H1 (cell line): ENCODE results near the gene TTBK2. TPM values are rescaled to one million over a fixed set of nuclear protein-coding genes. Genes with fewer than 3 reads are reported as not detected.

Experiments used
- CTCF ChIA-PET: fragments of 300-600 bp; sonication (Branson Sonifier 250); formaldehyde crosslinking; loops from one replicate; lab custom pipeline; 2021; ENCODE audit not compliant: partially characterized antibody; lab: Charles Lee
- POLR2A ChIA-PET: fragments of 300-600 bp; sonication (Branson Sonifier 250); formaldehyde crosslinking; loops from one replicate; lab custom pipeline; 2021; ENCODE audit warnings: inconsistent platforms; ENCODE audit not compliant: partially characterized antibody; lab: Charles Lee
- DNase-seq, 2 experiments: peaks; one replicate each; pipeline versions ENCODE4 v3.0.0 to v3.0.0-alpha.2; 2010 to 2022; ENCODE audit warnings: low spot score in 2 of 2, low read depth in 1 of 2, mixed read lengths in 1 of 2
- FAIRE-seq: peaks from 2 replicates; lab custom pipeline; 2011; peaks lifted over from hg19 to GRCh38; lab: Jason Lieb, UNC
- H2AFZ ChIP-seq: 2 replicates; pipeline ENCODE4 v1.8.1; 2012; ENCODE audit warnings: low read length, inconsistent platforms
- H2AK5ac ChIP-seq: 2 replicates; pipeline ENCODE4 v1.6.1; 2013; ENCODE audit warnings: low read depth, low read length
- H2BK120ac ChIP-seq: replicated peaks from 2 replicates; pipeline ENCODE3; 2013; ENCODE audit warnings: low read depth, low read length, inconsistent platforms
- H2BK12ac ChIP-seq: 2 replicates; pipeline ENCODE4 v1.6.1; 2013; ENCODE audit warnings: low read depth, low read length
- H2BK15ac ChIP-seq: 2 replicates; pipeline ENCODE4 v1.6.1; 2013; ENCODE audit warnings: low read length
- H2BK20ac ChIP-seq: 2 replicates; pipeline ENCODE4 v1.6.1; 2013; ENCODE audit warnings: low read length
- H2BK5ac ChIP-seq: 2 replicates; pipeline ENCODE4 v1.6.1; 2013; ENCODE audit warnings: low read depth, low read length
- H3K14ac ChIP-seq: 2 replicates; pipeline ENCODE4 v1.6.1; 2013; ENCODE audit warnings: inconsistent platforms; ENCODE audit not compliant: insufficient read length
- H3K18ac ChIP-seq: 2 replicates; pipeline ENCODE4 v1.6.1; 2013; ENCODE audit warnings: low read length; ENCODE audit errors: extremely low read depth
- H3K23ac ChIP-seq: 2 replicates; pipeline ENCODE4 v1.6.1; 2013; ENCODE audit warnings: inconsistent platforms; ENCODE audit not compliant: insufficient read length
- H3K23me2 ChIP-seq: 2 replicates; pipeline ENCODE4 v1.6.1; 2013; ENCODE audit warnings: low read depth, low read length
- H3K27ac ChIP-seq: 2 replicates; pipeline ENCODE4 v1.6.1; 2011; ENCODE audit warnings: low read depth, low read length, inconsistent platforms
- H3K27me3 ChIP-seq, 4 experiments: replicated peaks in 1 of 4; 1 replicate in 1 of 4; 2 replicates in 3 of 4; pipeline versions ENCODE4 v1.6.1 to v1.8.1; 2011 to 2013; ENCODE audit warnings: low read length in 3 of 4, mild to moderate bottlenecking in 3 of 4, inconsistent platforms in 2 of 4, mixed read lengths in 2 of 4, moderate library complexity in 1 of 4; ENCODE audit not compliant: control insufficient read depth in 3 of 4, insufficient read depth in 3 of 4; ENCODE audit errors: extremely low read depth in 1 of 4
- H3K36me3 ChIP-seq, 4 experiments: 2 replicates each; pipeline versions ENCODE4 v1.6.1 to v1.8.1; 2011 to 2013; ENCODE audit warnings: mild to moderate bottlenecking in 4 of 4, low read length in 3 of 4, moderate library complexity in 2 of 4, control low read depth in 1 of 4, inconsistent platforms in 1 of 4; ENCODE audit not compliant: insufficient read depth in 4 of 4, control insufficient read depth in 2 of 4
- H3K4ac ChIP-seq: replicated peaks from 2 replicates; pipeline ENCODE3; 2013; ENCODE audit warnings: low read length, low read depth, mixed read lengths, inconsistent platforms; ENCODE audit not compliant: insufficient read length
- H3K4me1 ChIP-seq, 4 experiments: replicated peaks in 1 of 4; 1 replicate in 1 of 4; 2 replicates in 3 of 4; pipeline versions ENCODE4 v1.6.1 to v1.8.1; 2011 to 2013; ENCODE audit warnings: low read length in 3 of 4, inconsistent platforms in 2 of 4, mixed read lengths in 1 of 4; ENCODE audit not compliant: insufficient read depth in 4 of 4, control insufficient read depth in 3 of 4
- H3K4me2 ChIP-seq, 2 experiments: 2 replicates each; pipeline versions ENCODE4 v1.6.1 to v1.8.1; 2011 to 2013; ENCODE audit warnings: low read depth in 2 of 2, low read length in 2 of 2, control low read depth in 1 of 2, inconsistent platforms in 1 of 2, mild to moderate bottlenecking in 1 of 2; ENCODE audit not compliant: insufficient read depth in 1 of 2
- H3K4me3 ChIP-seq, 4 experiments: fragments of 200-600, 300-600 bp in 1 of 4; sonication (generic), shearing (Covaris generic), sonication (Bioruptor Twin) in 1 of 4; 2 replicates each; pipeline versions ENCODE4 v1.5.1 to v1.8.1; 2011 to 2016; ENCODE audit warnings: low read length in 4 of 4, low read depth in 3 of 4, control low read depth in 2 of 4, inconsistent platforms in 2 of 4, mild to moderate bottlenecking in 2 of 4, mixed read lengths in 1 of 4, moderate library complexity in 1 of 4; ENCODE audit not compliant: insufficient read depth in 2 of 4; ENCODE audit errors: extremely low read depth in 1 of 4
- H3K56ac ChIP-seq: replicated peaks from 2 replicates; pipeline ENCODE3; 2013; ENCODE audit warnings: low read depth, mild to moderate bottlenecking, mixed read lengths, low read length, inconsistent platforms; ENCODE audit not compliant: insufficient read length
- H3K79me1 ChIP-seq: 2 replicates; pipeline ENCODE4 v1.6.1; 2013; ENCODE audit warnings: low read depth, low read length, control low read depth
- H3K79me2 ChIP-seq, 2 experiments: 2 replicates each; pipeline versions ENCODE4 v1.6.1 to v1.8.1; 2012 to 2013; ENCODE audit warnings: low read length in 2 of 2, mild to moderate bottlenecking in 2 of 2, inconsistent platforms in 1 of 2; ENCODE audit not compliant: insufficient read depth in 2 of 2, control insufficient read depth in 1 of 2
- H3K9ac ChIP-seq, 4 experiments: replicated peaks in 1 of 4; 1 replicate in 1 of 4; 2 replicates in 3 of 4; pipeline versions ENCODE4 v1.6.1 to v1.8.1; 2011 to 2013; ENCODE audit warnings: low read depth in 3 of 4, low read length in 3 of 4, control low read depth in 2 of 4, mild to moderate bottlenecking in 2 of 4, moderate library complexity in 2 of 4, inconsistent platforms in 1 of 4; ENCODE audit errors: extremely low read depth in 1 of 4
- H3K9me3 ChIP-seq, 2 experiments: 2 replicates each; pipeline versions ENCODE4 v1.6.1 to v1.8.1; 2012 to 2013; ENCODE audit warnings: mild to moderate bottlenecking in 2 of 2, moderate library complexity in 2 of 2, control low read depth in 1 of 2, inconsistent platforms in 1 of 2, low read depth in 1 of 2, low read length in 1 of 2, mixed read lengths in 1 of 2; ENCODE audit not compliant: insufficient read depth in 2 of 2
- H4K20me1 ChIP-seq, 2 experiments: replicated peaks in 1 of 2; 2 replicates each; pipeline versions ENCODE3 to v1.8.1; 2011 to 2013; ENCODE audit warnings: inconsistent platforms in 2 of 2, low read length in 2 of 2, mild to moderate bottlenecking in 1 of 2; ENCODE audit not compliant: insufficient read depth in 2 of 2, control insufficient read depth in 1 of 2
- H4K5ac ChIP-seq: 2 replicates; pipeline ENCODE4 v1.6.1; 2013; ENCODE audit warnings: low read length, low read depth, mixed read lengths, inconsistent platforms; ENCODE audit not compliant: insufficient read length
- H4K8ac ChIP-seq: 2 replicates; pipeline ENCODE4 v1.8.0; 2013; ENCODE audit warnings: mild to moderate bottlenecking, moderate library complexity, low read length, inconsistent platforms; ENCODE audit not compliant: insufficient read depth; ENCODE audit errors: extremely low read depth
- H4K91ac ChIP-seq: replicated peaks from 2 replicates; pipeline ENCODE3; 2013; ENCODE audit warnings: low read length, mixed read lengths, inconsistent platforms; ENCODE audit not compliant: insufficient read length
- ATF3 ChIP-seq: IDR thresholded peaks from 2 replicates; pipeline ENCODE4 v1.6.1; 2011; ENCODE audit warnings: low read depth, mild to moderate bottlenecking, low read length; ENCODE audit not compliant: insufficient read depth
- BCL11A ChIP-seq, 2 experiments: IDR thresholded peaks; one replicate each; pipeline ENCODE4 v1.6.1; 2011; ENCODE audit warnings: low read depth in 2 of 2, low read length in 2 of 2, mild to moderate bottlenecking in 2 of 2
- CBX5 ChIP-seq: fragments of 300-800, 300-1000 bp; sonication (generic); IDR thresholded peaks from 2 replicates; pipeline ENCODE4 v1.7.1; 2016; ENCODE audit warnings: antibody characterized with exemption, low read length, low read depth
- CEBPB ChIP-seq: IDR thresholded peaks from 2 replicates; pipeline ENCODE4 v1.6.1; 2012; ENCODE audit warnings: low read depth, low read length
- CHD2 ChIP-seq: IDR thresholded peaks from 2 replicates; pipeline ENCODE4 v1.6.1; 2012; ENCODE audit warnings: low read length, improper control_type of control experiment
- EGR1 ChIP-seq: IDR thresholded peaks from 2 replicates; pipeline ENCODE4 v1.6.1; 2011; ENCODE audit warnings: low read depth, low read length, borderline replicate concordance
- JUN ChIP-seq: IDR thresholded peaks from 2 replicates; pipeline ENCODE4 v1.6.1; 2011; ENCODE audit warnings: low read depth, mild to moderate bottlenecking, improper control_type of control experiment, low read length
- MAFK ChIP-seq: IDR thresholded peaks from 2 replicates; pipeline ENCODE4 v1.6.1; 2012; ENCODE audit warnings: low read depth, mild to moderate bottlenecking, improper control_type of control experiment, low read length
- SP1 ChIP-seq: IDR thresholded peaks from 2 replicates; pipeline ENCODE4 v1.6.1; 2011; ENCODE audit warnings: low read depth, low read length
- TAF1 ChIP-seq: IDR thresholded peaks from 2 replicates; pipeline ENCODE4 v1.6.1; 2011; ENCODE audit warnings: mild to moderate bottlenecking, low read depth, low read length
- WGBS, 2 experiments: shearing (Covaris generic) in 1 of 2; methylation state at CpG; one replicate each; pipeline versions ENCODE4 v1.1.6 to v1.1.7; 2013 to 2015; ENCODE audit warnings: low lambda C conversion rate in 2 of 2, mixed read lengths in 2 of 2, inconsistent platforms in 1 of 2, low coverage in 1 of 2, missing lambda C conversion rate in 1 of 2; ENCODE audit not compliant: insufficient replicate concordance in 2 of 2, insufficient coverage in 1 of 2, insufficient read length in 1 of 2; ENCODE audit errors: extremely low coverage in 1 of 2, missing lambda C conversion rate in 1 of 2; 5-methylcytosine and 5-hydroxymethylcytosine counted together
- polyA plus RNA-seq, 7 experiments: library from polyadenylated mRNA; depleted of rRNA in 3 of 7; stranded (reverse) in 5 of 7; unstranded in 2 of 7; fragments of >200 nt in 5 of 7; fragments of 200-250 nt in 2 of 7; gene quantifications; 1 replicate in 5 of 7; 2 replicates in 1 of 7; 4 replicates in 1 of 7; pipeline versions ENCODE4 v1.2.1 to v1.2.3, GENCODE V29; 2011 to 2013; ENCODE audit warnings: missing spikeins in 2 of 7, mixed read lengths in 2 of 7
- total RNA-seq: library from RNA; stranded (reverse); fragmentation: NEBNext Ultra II Directional; extraction: Animal tissue kit (Norgen Biotek cat#: 25700); gene quantifications from 2 replicates; pipeline ENCODE4 v1.2.1, GENCODE V29; 2021

The TTBK2 gene
- total and polyA plus RNA-seq, 2 of the 8 experiments (the other 6 are each of a cell fraction or from before 2014, with no cell fraction given), result 2.7 to 18.2 TPM

- no peak overlapping the region for H3K56ac ChIP-seq
- FAIRE-seq, result no peak
These were observed 147.7 kb downstream of the TTBK2 start for GRCh38 chr15:42772901-42773300.

More at GRCh38 chr15:42772901-42773300, 147.7 kb downstream of the TTBK2 start:
- Histone ChIP-seq H4K8ac (no peak overlapping the region), H4K20me1 (peaks cover 0 to 4% of the 10 kb centered on the region in 2 experiments), H3K27me3 (no peaks in the 10 kb centered on the region), H3K36me3 (peaks cover 0 to 5% (median 3%) of the 10 kb centered on the region in 4 experiments; a peak in 4 of 8 replicates), H3K27ac (no peak overlapping the region), H2BK12ac (no peak overlapping the region), H2BK20ac (no peak overlapping the region), H3K23ac (no peak overlapping the region), H3K18ac (no peak overlapping the region), H3K4me3 (no peak overlapping the region), H3K4me1 (no peaks in the 10 kb centered on the region), H3K79me1 (no peaks in the 10 kb centered on the region), H2BK120ac (no peak overlapping the region), H2AFZ (no peak overlapping the region), H3K79me2 (no peaks in the 10 kb centered on the region), H2BK5ac (no peak overlapping the region), H4K5ac (no peak overlapping the region), H3K4me2 (no peak overlapping the region), H3K9me3 (no peaks in the 10 kb centered on the region), H3K14ac (no peak overlapping the region), H2BK15ac (no peak overlapping the region), H2AK5ac (no peak overlapping the region), H3K9ac (no peak overlapping the region), H3K4ac (no peak overlapping the region), H3K23me2 (no peaks in the 10 kb centered on the region), H4K91ac (no peak overlapping the region)
- 88% methylated on average over 2 of the region's 2 CpGs; no CpG with 5 or more reads in 1 of the 2 experiments for WGBS, 2 experiments
- ChIA-PET CTCF (interaction anchor here (1.1 kb wide), 1 partner anchor 9 kb away, joined by 3 read pairs; no protein-coding TSS in a partner anchor), POLR2A (interaction anchor here (1.2 kb wide), 1 partner anchor 36 kb away, joined by 5 read pairs; the partner anchor contains the start of gene CDAN1)
- TF ChIP-seq TAF1, result no peak
- no peak for TF ChIP-seq CHD2
- TF ChIP-seq SP1, result no peak
- TF ChIP-seq EGR1, result no peak
- TF ChIP-seq ATF3, result no peak
- no peak for TF ChIP-seq CEBPB
- no peak for TF ChIP-seq BCL11A (IDR thresholded peaks at IDR 0.05; ENCODE audit: low read depth in 2 of 2, low read length in 2 of 2)
- TF ChIP-seq JUN, result no peak
- no peak for TF ChIP-seq CBX5
- no peak for TF ChIP-seq MAFK
- DNase-seq, result no peak
